ENCODE results near the gene U2SURP. TPM values are rescaled to one million over a fixed set of nuclear protein-coding genes. Genes with fewer than 3 reads are reported as not detected.

Gene U2SURP
- total RNA-seq, 3 donors from 2014 or later = 62.4 to 75.5 (median 70.2) TPM

DNA sequence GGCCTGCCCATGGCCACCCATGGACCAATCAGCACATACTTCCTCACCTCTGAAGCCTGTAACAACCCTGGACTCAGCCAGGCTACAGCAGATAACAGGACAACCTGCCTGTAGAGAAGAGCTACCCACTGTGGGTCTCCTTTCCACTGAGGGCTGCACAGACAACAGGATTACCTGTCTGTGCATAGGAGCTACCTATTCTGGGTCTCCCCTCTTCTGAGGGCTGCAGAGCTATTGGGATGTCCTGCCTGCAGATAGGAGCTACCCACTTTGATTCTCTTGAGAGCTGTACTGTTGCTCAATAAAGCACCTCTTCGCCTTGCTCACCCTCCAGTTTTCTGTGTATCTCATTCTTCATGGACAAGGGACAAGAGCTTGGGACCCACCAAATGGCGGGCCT is 94.4 kb downstream of the U2SURP start:
- Histone ChIP-seq H3K4me3 (no peak overlapping the region), H3K4me1 (ENCODE audit: low read depth) (no peaks in the 10 kb centered on the region), H3K9me3 (no peaks in the 10 kb centered on the region), H3K36me3 (ENCODE audit: low read depth) (no peaks in the 10 kb centered on the region)
- ATAC-seq (no peak), DNase-seq (no peak)
- intact Hi-C loops (cut with DNase I, micrococcal nuclease) = no loop called here
- TF ChIP-seq, protein P1, sequence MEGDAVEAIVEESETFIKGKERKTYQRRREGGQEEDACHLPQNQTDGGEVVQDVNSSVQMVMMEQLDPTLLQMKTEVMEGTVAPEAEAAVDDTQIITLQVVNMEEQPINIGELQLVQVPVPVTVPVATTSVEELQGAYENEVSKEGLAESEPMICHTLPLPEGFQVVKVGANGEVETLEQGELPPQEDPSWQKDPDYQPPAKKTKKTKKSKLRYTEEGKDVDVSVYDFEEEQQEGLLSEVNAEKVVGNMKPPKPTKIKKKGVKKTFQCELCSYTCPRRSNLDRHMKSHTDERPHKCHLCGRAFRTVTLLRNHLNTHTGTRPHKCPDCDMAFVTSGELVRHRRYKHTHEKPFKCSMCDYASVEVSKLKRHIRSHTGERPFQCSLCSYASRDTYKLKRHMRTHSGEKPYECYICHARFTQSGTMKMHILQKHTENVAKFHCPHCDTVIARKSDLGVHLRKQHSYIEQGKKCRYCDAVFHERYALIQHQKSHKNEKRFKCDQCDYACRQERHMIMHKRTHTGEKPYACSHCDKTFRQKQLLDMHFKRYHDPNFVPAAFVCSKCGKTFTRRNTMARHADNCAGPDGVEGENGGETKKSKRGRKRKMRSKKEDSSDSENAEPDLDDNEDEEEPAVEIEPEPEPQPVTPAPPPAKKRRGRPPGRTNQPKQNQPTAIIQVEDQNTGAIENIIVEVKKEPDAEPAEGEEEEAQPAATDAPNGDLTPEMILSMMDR (IDR thresholded peaks at IDR 0.05) = no peak

DNA sequence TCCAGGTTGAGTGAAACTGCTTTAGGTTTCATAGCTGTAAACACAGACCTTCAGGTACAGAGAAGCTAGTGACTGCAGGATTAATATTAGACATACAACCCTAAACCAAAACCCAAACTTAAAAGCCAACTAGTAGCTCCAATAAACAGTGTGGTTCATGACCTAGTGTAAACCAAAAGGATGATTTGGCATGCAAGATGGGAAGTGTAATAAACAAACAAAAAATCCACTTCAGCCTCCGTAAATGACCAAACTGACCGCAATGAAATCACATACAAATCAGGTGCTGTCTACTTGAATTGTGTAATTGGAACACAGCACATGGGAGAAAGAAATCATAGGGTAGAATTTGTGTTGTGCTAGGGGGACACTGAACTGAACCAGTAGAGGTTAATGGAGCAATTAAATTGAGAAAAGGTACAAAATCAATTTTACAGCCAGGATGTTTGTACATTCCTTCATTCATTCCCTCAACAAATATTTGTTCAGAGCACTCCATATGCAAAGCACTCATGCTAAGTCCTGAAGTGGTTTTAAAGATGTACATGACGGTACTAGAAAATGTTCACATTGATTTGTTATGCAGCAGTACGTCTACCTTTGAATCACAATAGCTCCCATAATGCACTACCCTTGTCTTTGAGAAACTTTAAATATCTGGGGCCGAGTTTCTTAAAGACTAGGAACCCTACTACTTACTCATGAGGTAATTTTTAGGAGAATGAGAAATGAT is 96.8 kb downstream of the U2SURP start:
- TF ChIP-seq, protein P1 (IDR thresholded peaks at IDR 0.05) = no peak
- intact Hi-C loops (cut with DNase I, micrococcal nuclease) = no loop called here
- ATAC-seq = no peak
- no peaks in the 10 kb centered on the region for H3K36me3 ChIP-seq (ENCODE audit: low read depth)
- DNase-seq = no peak
- no peaks in the 10 kb centered on the region for H3K9me3 ChIP-seq
- no peak overlapping the region for H3K4me3 ChIP-seq
- H3K4me1 ChIP-seq (ENCODE audit: low read depth) = no peaks in the 10 kb centered on the region

DNA sequence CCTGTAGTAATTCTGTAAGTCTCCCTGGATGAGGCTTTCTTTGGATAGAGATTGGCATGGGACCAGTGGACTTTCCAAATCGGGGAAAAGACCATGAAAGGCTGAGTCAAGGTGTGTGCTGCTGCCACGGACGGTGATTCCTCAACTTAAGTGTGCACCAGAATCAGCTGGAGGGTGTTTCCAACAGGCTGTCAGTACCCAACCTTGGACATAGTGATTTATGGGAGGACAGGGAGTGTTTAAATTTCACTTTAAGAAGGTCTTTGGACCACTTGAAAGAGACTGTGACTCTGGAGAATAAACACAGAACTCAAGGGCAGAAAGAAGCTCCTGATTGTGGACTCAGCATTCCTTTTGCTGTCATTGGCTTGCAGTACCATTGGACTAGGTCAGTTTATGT is 97.8 kb downstream of the U2SURP start:
- no peak for ATAC-seq
- no peaks in the 10 kb centered on the region for H3K36me3 ChIP-seq (ENCODE audit: low read depth)
- H3K4me1 ChIP-seq (ENCODE audit: low read depth) = no peaks in the 10 kb centered on the region
- no peak overlapping the region for H3K4me3 ChIP-seq
- DNase-seq = no peak
- TF ChIP-seq, protein P1 (IDR thresholded peaks at IDR 0.05) = no peak
- intact Hi-C loops (cut with DNase I, micrococcal nuclease) = no loop called here
- peaks cover 2% of the 10 kb centered on the region for H3K9me3 ChIP-seq

DNA sequence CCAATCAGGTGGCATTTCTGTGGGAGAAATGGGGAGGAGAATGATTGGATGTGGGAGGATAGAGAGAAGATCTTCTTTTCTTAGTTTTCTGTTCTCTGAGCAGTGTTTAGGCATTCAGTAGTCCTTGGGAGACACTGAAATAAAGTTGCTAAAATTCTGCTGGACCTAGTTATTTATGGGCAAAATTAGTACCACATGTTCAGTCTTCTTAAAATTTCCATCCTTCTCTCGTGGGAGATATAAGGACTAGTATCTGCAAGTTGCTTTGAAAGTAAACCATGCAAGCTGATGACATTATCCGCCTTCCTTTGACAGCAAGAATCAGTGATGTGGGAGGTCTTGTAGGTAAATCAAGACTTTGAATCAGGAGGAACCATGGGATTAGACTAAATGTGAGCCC is 98.3 kb downstream of the U2SURP start:
- Histone ChIP-seq H3K9me3 (peaks cover 6% of the 10 kb centered on the region), H3K4me1 (ENCODE audit: low read depth) (no peaks in the 10 kb centered on the region), H3K36me3 (ENCODE audit: low read depth) (no peaks in the 10 kb centered on the region), H3K4me3 (no peak overlapping the region)
- no peak for ATAC-seq
- DNase-seq = no peak
- TF ChIP-seq, protein P1 (IDR thresholded peaks at IDR 0.05) = no peak
- intact Hi-C loops (cut with DNase I, micrococcal nuclease) = no loop called here

DNA sequence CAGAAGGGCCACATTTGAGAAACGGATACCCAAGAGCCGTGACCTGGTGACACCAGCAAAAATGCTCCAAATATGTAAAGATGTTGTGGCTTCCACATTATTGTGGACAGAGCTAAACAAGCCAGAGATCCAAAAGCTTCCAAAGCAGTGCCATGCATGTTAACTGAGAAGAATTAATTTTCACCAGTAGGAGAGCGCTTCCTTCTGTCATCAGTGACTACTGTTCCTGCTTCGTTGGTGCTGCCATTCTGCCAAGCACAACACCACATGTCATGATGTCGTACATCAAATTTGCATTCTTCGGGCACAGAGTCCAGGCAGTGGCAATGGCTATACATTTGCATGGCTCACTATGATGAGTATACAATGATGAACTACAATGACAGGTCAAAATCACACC is 99.1 kb downstream of the U2SURP start:
- DNase-seq = no peak
- no peak for ATAC-seq
- Histone ChIP-seq H3K4me3 (no peak overlapping the region), H3K36me3 (ENCODE audit: low read depth) (no peaks in the 10 kb centered on the region), H3K9me3 (peaks cover 14% of the 10 kb centered on the region), H3K4me1 (ENCODE audit: low read depth) (no peaks in the 10 kb centered on the region)
- TF ChIP-seq, protein P1 (IDR thresholded peaks at IDR 0.05) = no peak
- intact Hi-C loops (cut with DNase I, micrococcal nuclease) = no loop called here

Measured in mucosa of descending colon (tissue), 3 donors.